GM18502 (cell line): Measurements from ENCODE around the gene FAF1.

Experiments used
- ATAC-seq: cut with Tn5 transposase; IDR thresholded peaks from one replicate; pipeline ENCODE4 v1.9.1; 2021; ENCODE audit warnings: mild to moderate bottlenecking; ENCODE audit not compliant: unreplicated experiment, poor library complexity

The FAF1 gene

DNA sequence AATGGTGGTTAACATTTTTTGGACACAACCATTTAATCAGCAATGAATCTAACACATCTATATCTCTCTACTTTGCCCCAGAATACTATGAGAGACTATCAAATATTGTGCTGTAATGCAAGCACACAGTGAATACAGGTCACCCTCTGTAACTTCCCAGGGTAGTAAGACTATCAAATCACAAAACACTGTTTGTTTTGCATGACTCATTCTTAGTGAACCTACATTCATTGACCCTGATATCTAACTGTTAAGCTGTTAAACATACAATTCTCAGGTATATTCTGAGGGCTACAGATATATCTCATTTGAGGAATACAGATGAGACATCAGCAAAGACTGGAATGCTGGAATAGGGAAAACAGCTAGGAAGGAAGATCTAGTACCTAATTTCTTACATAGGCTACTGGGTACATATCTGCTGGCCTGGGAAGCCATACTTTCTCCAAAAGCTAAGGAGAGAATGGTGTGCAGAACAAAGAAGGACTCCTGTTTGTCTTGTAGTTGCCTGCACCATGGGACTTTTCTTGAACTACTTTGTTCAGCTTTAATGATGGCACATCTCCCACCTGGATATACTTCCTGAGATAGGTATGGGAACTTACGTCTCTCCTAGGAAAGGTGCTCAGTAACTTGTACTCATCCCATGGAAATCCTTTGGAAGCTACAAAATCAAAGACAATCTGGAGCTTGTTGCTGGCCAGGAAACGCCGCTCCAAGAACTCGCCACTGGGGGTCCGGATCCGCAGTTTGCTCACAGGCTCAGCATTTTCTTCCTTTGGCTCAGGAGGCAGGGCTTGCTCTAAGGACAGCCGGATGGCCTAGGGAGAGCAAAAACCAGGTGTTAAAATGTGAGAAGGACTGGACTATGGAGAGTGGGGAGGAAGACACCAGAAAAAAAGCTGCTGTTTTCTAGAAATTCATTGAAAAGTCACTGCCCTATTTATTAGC lies 484.9 kb downstream of the FAF1 start:
- ATAC-seq: no peak

DNA sequence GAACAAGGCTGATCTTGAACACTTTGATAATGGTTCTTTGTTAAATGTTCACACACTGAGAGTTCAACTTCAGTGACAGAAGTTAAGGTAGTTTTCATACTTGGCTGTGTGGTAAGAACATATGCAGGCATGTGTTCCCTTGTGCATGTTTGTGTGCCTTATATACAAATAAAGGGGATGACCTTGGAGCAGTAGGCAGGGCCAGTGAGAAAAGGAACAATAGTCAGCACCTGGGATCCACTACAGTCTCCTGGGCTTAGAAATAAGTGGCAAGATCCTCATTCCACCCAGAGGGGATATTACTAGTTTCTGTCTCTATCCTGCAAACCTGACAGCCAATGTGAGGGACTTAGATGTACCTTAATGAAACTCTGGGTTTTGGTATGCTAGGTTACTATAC lies 486.6 kb downstream of the FAF1 start:
- ATAC-seq: no peak

DNA sequence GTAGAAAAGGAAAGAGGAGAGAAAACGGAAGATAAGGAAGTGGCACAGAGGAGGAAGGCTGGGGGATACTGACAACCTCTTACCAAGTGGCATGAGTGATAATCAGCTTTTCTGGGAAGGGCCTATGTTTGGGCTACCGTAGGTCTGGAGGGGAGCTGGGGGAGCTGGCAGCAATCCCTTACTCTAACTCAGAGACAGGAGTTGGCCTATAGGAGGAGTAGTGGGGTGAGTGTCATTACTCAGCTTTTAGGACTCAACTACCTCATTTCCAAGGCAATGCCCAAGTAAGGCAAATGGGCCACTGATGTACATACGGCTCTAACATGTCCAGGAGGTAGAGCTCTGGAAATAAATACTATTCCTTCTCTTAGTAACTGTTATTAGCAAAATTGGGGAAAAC lies 488.1 kb downstream of the FAF1 start:
- no peak for ATAC-seq

DNA sequence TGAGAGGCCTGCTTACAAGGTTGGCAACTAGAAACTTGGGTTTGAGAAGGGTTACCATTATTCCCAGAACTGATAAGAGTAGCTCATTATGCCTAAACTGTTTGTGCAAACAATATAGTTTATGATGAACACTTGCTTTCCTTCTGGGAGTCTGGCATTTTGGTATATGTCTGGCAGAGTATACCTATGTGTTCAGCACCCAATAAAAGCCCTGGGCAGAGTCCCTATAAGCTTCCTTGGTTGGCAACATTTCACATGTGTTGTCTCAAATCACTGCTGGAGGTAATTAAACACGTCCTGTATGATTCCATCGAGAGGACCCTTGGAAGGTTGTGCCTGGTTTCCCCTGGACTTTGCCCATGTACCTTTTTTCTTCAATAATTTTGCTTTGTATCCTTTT lies 497.1 kb downstream of the FAF1 start:
- no peak for ATAC-seq

DNA sequence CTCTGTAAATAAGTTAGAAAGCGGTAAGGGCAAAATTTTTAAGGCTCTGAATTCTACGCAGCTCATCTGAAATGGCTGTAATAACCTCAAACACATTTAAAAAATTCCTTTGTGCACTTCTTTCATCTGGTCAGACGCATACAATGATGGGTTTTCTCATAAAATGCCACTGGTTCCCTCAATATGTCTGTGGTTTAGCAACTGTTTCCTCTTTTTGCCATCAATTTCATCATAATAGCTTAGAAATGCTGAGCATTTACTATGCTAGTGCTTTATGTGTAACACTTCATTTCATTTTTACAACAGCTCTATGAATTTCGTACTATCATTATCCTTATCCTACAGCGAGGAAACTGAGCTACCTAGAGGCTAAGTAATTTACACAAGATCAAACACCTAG lies 501.6 kb downstream of the FAF1 start:
- no peak for ATAC-seq

DNA sequence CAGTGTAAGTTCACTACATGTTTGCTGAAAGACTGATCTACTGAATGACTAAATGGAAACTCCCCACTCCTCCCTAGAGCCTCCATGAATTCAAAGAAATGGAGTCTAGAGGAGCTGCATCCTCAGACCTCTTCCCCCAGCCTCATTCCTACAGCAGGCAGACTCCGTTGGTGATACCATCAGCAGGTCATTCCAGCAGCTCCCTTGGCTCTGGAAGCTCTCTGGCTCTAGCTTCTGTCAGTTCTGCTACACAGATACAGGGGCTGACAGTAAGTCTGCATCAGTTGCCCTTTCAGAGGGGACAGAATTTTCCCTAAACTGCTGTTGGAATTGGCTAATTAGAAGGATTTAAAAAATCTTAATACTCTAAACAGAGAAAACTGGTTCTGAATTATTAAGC lies 505.2 kb downstream of the FAF1 start:
- ATAC-seq: no peak

DNA sequence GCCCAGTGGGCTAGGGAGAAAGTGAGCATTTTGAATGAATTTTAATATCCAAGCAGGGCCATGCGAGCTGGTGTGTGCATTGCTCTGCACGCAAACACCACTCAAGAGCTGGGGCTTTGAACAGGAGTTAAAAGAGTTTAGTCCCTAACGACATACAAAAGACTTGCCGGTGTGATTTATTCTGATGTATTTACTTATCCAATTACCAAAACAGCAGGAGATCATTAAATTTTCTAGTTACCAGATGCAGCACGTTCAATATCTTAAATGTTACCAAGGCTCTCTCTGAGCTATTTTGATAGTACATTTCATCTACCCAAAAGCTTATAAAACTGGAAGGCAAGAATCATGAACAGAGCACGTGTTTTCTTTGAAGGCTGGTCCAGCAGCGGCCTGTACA lies 506.8 kb downstream of the FAF1 start:
- ATAC-seq: no peak

DNA sequence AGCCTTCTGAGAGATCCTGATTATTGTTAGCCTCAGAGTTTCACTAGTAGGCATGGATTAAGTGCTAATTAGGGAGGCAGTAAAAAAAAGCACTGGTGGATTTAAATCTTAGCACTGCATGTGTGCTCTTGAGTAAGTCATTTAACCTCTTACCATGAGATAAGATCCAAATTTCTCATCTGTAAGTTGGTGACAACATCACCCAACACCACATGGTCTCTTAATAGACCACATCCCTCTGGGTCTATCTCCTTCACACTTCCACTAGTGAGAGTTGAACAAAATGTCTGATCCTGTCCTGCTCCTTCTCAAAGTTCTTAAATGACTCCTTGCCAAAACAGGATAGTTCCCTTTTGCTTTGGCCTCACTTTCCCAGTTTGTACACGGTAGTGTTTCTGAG lies 507.4 kb downstream of the FAF1 start:
- ATAC-seq: no peak

DNA sequence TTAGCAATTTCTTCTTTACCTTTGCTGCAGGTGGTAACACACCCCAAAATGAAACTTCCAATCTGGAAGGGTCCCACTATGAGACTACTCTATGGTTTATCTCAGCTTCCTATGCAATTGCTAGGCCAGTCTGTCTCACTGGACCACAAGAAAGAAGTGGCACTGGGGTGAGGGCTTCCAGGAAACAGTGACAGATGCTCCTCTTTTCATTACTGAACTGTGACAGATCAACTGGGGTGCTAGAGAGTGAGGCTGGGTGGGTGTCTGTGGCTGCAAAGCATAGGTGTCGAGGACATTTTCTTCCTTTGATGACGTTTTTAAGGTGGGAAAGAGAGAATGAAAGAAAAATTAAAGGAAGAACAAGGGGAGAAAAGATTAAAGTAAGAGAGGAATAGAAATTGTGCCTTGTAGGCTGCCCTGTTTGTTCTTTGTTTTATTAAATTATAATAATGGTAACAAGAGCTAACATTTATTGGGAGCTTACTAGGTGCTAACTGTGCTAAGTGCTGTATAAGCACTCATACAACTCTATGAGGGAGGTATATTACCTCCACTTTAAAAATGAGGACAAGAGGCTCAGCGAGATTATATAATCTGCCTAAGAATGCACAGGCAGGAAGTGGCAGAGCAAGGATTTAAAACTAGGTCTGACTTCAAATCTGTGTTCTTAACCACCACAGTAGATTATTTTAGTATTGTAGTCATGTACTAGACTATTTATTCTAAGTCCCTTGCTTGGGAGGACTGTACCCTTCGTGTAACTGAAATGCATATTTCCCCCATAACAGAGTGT lies 509.0 kb downstream of the FAF1 start:
- ATAC-seq: no peak

DNA sequence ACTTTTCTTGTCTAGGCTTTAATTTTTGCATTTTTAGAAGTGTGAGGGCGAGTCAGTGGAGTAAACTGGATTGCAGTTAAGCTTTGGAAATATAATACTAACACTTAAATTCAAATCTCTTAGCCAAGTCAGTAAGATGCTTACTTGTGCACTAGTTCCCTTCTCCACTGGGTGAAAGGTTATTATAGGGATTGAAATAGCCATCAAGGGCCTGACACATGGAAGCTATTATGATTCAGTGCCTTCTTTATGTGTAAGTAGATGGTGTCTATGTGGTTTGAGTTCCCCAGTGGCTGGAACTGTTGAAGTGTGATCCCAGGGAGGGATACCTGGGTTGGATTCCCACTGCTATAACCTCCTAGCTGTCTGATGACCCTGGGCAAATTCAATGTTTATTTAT lies 512.1 kb downstream of the FAF1 start:
- no peak for ATAC-seq

DNA sequence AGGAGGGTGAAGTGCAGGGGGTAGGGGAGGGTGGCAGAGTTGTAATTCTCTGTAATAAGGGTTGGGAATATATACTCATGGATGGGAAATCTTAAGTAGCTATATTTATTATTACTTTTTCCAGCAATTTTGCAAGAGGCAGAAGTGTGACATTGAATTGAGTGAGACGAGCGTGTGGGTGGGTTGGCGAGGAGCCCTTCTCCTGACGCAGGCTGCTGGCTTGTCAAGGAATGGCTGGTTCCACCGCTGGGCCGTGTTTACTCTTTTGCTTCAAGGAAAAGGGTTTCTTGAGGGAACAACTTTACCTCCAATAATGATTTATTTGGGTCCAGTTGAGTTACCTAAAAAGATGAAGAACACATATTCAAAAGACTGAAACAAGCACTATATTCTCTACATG lies 518.9 kb downstream of the FAF1 start:
- ATAC-seq: no peak

DNA sequence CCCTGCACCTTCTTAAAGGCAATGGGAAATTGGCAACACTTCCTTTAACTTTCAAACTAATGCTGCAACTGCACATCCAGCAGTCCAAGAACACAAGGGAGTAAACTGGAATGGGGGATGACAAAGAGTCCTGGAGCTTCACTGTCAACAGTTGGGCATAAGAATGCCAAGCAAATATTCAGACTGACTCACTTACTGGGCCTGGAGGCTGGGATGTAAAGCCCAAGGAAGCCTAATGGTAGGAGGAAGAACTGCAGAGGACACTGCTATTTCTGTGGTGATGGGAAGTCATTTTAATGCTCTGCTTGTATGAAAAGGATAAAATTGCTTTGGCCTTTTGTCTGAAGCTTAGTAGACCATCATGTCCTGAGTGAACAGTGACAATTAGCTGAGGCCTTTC lies 521.1 kb downstream of the FAF1 start:
- no peak for ATAC-seq

DNA sequence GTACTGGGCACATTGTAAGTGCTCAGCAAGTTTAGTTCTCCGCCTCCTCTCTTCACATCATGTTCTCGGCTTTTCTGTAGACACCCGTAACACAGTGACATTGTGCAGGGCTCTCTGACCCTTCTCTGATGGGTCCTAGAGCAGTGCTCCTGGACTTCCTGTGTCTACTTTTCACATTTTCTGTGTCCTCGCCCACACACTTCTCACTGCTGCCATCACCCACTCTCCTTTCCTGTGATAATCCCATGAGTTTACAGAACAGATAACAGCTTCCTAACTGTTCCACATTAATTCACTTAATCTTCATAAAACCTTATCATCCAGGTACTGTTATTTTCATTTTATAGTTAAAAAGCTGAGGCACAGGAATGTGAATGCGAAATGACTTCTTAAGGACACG lies 523.6 kb downstream of the FAF1 start:
- ATAC-seq: no peak

DNA sequence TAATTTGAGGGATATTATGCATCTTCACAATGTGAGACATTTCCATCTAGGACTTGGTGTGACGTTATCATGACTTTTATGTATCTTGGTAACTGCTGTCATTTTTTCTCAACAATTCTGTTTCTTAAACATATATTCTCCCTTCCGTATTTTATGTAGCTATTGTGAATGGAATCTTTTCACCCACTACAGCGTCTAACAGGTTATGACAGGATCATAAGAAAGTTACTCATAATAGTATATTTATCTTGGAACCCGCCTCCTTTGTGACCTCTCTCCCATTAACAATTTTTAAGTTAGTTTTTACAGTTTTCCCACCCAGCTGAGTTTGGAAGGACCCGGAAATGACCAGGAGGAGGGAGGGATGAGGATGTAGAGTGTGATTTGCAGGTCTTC lies 530.1 kb downstream of the FAF1 start:
- no peak for ATAC-seq

DNA sequence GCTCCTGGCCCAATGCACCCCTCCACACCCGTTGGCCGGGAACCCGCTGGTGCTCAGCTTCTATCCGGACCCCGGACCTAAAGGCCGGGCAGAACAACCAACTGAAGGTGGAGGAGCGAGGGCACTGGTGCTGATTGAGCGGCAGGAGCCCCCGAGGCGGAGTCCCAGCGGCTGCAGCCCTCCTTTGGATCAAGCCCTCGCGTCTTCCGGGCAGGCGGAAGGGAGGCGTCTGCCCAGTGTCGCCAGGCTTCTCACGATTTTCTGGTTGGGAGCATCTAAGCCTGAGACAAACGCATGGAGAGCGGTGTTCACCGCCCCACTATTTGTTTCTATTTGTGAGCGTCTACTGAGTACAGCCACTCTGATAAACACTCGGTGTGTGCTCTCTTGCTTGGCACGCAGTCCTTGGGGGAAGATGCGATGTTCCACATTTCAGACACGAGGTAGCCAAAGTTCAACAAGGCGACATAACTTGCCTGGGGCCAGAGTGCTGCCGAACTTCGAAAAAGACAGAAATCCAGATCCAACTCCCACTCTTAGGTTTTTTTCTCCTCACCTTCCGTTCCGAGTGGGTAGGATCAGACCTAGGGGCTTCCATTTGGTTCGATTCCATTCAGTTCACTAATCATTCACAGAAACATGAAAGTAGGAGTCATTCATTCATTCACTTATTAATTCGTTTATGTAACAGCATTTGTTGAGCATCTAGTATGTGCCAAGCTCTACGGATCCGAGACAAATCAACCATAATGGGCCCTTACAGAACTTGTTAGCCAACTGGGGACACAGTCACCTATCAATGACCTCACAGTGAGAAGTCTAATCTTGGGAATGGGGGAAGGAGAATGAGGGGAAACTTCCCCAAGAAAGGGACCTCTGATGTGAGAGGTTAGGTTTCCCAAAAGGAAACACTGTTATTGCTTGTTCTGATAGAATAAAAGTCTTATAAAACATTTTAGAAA lies 532.0 kb downstream of the FAF1 start:
- no peak for ATAC-seq

DNA sequence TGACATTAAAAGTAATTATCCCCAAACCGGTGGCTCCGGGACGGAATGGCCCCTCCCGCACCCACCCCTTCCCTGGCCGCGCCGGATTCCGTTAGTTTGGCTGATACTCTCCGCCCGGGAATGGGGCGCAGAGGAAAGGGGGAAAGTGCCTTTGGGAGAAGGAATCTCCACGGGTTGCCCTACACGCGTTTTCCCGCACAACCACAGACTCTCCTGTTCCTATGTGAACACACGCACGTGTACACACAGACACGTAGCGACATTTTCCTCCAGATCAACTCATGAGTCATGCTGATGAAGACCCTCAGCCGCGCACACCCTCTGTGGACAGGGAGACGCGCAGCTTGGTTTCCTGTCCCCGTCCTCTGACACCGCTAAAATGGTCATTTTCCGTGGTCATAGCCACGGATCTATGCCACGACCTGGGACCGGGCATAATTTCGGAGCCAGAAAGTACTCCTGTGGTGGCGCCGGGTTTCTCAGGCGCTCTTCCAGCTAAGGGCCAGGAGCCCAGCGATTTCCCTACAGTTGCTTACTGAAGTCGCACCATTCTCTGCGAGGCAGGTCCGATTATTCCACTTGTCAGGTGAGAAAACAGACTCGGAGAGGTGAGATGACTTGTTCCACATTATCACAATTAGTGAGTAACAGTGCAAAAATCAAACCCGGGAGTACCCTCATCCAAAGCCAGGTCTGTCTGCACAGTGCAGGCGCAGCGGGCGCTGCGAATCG lies 532.8 kb downstream of the FAF1 start:
- no peak for ATAC-seq

DNA sequence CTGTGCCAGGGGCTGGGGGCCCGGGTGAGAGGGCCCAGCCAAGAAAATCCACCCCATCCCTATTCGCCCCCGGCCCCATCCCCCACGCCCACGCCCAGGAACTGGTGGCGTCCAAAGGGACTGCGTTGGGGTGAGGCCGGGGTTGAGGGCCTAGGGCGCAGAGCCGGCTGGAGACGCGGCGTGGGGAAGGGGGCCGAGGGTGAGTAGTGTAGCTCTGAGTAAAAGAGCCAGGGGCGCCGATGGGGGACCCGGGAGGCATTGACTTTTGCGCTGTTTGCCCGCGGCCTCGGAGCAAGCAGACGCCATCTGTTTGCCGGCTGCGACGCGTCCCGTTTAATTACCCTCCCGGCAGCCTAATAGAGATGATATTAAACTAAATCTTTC lies 533.4 kb downstream of the FAF1 start:
- ATAC-seq: no peak

DNA sequence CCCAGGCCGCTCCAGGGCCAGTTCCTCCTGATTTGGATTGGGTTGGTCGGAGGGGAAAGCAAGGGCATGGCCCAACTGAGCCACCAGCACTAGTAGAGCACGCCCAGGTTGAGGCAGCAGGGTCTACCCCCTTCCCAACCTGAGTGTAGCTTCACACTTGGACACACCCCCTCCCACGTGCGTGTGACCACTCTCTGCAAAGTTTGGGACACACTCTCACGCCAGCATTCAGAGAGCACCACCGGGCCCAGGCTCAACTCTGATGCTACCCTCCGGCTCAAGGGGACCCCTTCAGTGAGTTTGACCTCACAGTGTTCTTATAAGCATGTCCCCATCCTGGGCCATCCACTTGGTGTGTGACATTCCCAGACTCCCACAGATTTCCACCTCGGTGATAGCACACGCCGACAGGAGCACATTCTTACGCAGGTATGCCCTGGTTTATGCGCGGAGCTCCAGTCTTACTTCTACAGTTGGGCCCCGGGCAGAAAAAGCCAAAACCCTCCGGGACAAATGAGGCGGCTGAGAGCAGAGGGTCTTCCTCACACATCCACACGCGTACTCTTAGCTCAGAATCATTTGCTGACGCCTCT lies 533.9 kb downstream of the FAF1 start:
- ATAC-seq: no peak

DNA sequence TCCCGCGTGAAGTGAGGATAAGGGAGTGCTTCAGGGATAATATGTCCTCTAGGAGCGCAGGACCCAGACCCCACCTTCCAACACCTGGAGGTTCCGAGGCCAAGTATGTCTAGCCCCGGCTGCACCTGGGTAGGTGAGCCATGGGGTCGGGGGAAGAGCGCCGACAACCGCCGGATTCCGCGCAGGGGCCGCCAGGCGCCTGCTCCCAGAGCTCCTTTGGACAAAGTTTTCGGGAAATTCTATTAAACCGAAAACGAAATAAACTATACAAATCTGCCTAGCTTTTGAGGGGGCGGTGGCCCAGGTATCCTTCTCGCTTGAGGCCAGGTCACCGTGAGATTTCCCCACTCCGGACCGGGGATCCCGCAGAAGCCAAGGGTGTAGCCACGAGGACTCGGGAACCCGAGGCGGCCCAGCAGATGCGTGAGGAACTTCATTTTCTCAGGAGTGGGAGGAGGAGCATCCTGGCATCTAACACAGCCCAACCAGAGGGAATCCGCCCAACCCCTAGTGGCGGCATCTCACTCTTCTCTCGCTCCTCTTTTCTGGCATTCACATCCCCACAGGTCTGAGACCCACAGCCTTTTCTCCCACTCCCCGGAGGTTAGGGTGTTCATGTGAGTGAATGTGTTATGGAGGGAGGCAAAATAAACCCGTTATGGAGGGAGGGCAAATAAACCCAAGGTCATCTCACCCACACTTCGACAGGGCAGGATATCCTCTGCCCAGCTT lies 534.5 kb downstream of the FAF1 start:
- ATAC-seq: no peak
